ENCODE measurements around the gene GALNT12.

DNA sequence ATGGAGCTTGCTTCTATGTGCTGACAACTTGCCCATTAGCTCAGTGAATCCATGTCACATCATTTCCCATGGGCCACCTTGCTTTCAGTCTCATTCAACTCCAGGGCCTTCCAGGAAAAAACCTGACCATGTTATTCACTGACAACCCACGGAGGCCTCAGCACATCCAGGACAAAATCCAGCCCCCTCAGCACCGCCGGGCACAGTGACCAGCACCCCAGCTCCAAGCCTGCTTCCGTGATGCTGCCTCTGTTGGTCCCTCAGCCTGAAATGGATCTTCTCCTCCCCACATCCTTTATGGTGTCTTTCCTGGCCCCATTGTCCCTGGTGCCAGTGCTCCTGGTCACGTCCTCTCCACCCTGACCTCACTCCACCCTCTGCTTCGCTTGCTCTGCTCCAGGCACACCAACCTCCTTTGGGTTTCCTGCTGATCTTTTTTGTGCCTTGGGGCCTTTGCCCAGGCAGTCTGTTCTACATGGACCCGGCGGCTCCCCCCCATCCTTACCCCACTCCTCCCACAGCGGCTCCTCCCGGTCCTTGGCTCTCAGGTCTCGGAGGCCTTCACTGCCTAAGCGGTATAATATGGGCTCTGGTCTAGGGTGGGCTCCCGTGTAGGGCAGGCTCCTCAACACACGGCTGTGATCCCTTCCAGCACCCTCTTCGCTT lies 36.1 kb upstream of the GALNT12 start:
- TF ChIP-seq CEBPB (IDR thresholded peaks at IDR 0.05) = no peak
- TF ChIP-seq TCF12 (IDR thresholded peaks at IDR 0.05; ENCODE audit: low read depth) = no peak
